ENCODE results near the gene GPSM1.

DNA sequence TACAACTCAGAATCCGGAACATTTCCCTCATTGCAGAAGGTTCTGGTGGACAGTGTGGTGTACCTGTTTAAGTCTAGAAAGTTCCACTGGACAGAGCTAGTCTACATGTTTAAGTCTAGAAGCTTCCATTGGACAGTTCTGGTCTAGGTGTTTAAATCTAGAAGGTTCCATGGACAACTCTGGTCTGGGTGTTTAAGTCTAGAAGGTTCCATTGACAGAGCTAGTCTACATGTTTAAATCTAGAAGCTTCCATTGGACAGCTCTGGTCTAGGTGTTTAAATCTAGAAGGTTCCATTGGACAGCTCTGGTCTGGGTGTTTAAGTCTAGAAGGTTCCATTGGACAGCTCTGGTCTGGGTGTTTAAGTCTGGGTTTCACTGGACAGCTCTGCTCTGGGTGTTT is 48.4 kb upstream of the GPSM1 start:
- TF ChIP-seq FOXM1 (IDR thresholded peaks at IDR 0.05; ENCODE audit: borderline replicate concordance, low read depth) (no peak), EP300 (IDR thresholded peaks at IDR 0.05; ENCODE audit: borderline replicate concordance) (no peak), TCF12 (IDR thresholded peaks at IDR 0.05; ENCODE audit: low read depth) (no peak), RAD21 (IDR thresholded peaks at IDR 0.05; ENCODE audit: low read depth) (no peak), YY1 (IDR thresholded peaks at IDR 0.05; ENCODE audit: low read depth) (no peak), CREB1 (IDR thresholded peaks at IDR 0.05; ENCODE audit: low read depth) (no peak), TAF1 (IDR thresholded peaks at IDR 0.05; ENCODE audit: low read depth) (no peak), TEAD4 (IDR thresholded peaks at IDR 0.05) (no peak), CEBPB (IDR thresholded peaks at IDR 0.05) (no peak), NFIC (IDR thresholded peaks at IDR 0.05) (no peak)
- TF ChIP-seq, protein P1, sequence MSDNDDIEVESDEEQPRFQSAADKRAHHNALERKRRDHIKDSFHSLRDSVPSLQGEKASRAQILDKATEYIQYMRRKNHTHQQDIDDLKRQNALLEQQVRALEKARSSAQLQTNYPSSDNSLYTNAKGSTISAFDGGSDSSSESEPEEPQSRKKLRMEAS (IDR thresholded peaks at IDR 0.05) = no peak
- TF ChIP-seq, protein P2, sequence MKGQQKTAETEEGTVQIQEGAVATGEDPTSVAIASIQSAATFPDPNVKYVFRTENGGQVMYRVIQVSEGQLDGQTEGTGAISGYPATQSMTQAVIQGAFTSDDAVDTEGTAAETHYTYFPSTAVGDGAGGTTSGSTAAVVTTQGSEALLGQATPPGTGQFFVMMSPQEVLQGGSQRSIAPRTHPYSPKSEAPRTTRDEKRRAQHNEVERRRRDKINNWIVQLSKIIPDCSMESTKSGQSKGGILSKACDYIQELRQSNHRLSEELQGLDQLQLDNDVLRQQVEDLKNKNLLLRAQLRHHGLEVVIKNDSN (IDR thresholded peaks at IDR 0.05) = no peak
